AG09319 (cell line): ENCODE data around the gene BTBD6.

Experiments used
- DNase-seq: peaks from one replicate; pipeline ENCODE4 v3.0.0-alpha.2; 2010; ENCODE audit warnings: low read depth; ENCODE audit errors: extremely low read depth
- TF ChIP-seq, protein P1 (sequence below): IDR thresholded peaks from 2 replicates; pipeline ENCODE4 v1.5.1; 2011; ENCODE audit warnings: low read depth, mild to moderate bottlenecking, inconsistent platforms, low read length, moderate library complexity

BTBD6 gene

GRCh38 chr14:105248368-105249181 lies at the start of gene BTBD6:
BTBD6 (plus strand) TSS chr14:105248533; CDS start chr14:105248712, 179 bp downstream.
- TF ChIP-seq, protein P1, sequence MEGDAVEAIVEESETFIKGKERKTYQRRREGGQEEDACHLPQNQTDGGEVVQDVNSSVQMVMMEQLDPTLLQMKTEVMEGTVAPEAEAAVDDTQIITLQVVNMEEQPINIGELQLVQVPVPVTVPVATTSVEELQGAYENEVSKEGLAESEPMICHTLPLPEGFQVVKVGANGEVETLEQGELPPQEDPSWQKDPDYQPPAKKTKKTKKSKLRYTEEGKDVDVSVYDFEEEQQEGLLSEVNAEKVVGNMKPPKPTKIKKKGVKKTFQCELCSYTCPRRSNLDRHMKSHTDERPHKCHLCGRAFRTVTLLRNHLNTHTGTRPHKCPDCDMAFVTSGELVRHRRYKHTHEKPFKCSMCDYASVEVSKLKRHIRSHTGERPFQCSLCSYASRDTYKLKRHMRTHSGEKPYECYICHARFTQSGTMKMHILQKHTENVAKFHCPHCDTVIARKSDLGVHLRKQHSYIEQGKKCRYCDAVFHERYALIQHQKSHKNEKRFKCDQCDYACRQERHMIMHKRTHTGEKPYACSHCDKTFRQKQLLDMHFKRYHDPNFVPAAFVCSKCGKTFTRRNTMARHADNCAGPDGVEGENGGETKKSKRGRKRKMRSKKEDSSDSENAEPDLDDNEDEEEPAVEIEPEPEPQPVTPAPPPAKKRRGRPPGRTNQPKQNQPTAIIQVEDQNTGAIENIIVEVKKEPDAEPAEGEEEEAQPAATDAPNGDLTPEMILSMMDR, result no peak
- peak; percentile 45 for DNase-seq

DNA sequence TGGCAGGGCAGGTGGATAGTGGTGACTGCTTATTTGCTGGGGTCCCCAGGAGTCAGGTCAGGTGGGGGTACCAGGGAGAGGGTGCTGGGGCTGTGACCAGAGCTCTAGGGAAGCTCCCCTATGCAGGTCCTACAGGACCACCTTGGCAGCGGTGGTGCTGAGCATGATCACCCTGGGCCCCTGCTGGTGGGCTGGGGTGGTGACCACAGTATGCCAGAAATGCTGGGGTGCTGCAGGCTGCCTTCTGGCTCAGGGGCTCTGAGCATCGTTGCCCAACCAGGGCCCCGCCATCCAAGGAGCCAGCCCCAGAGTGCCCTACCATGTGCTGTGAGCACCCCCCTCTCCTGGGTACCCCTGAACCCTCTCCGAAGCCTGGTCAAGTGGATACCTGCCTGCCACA lies 49.7 kb upstream of the BTBD6 start:
- TF ChIP-seq, protein P1, result no peak
- DNase-seq, result no peak

GRCh38 chr14:105199093-105199492 lies 49.2 kb upstream of the BTBD6 start:
- no peak for DNase-seq
- TF ChIP-seq, protein P1, result no peak

- TF ChIP-seq, protein P1, result no peak
- DNase-seq, result no peak
These were observed 48.3 kb upstream of the BTBD6 start for GRCh38 chr14:105200074-105200473.

DNA sequence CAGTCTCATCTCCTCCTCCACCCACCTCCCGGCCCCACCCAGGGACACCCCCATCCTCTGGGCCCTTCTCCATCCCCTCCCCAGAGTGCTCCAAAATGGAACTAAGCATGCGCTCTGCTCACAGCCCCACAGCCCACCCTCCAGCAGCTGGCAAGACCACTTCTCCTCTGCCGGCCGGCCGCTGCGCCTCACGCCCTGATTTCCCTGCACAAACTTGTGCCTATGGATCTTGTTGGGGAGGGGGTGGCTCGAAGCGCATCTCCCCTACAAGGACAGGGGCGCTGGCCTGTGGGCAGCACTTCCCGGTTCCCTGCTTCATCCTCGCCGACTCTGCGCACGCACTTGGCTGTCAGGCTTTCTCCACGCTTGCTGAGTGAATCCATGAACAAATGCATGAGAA lies 47.7 kb upstream of the BTBD6 start:
- TF ChIP-seq, protein P1, result no peak
- DNase-seq, result no peak

DNA sequence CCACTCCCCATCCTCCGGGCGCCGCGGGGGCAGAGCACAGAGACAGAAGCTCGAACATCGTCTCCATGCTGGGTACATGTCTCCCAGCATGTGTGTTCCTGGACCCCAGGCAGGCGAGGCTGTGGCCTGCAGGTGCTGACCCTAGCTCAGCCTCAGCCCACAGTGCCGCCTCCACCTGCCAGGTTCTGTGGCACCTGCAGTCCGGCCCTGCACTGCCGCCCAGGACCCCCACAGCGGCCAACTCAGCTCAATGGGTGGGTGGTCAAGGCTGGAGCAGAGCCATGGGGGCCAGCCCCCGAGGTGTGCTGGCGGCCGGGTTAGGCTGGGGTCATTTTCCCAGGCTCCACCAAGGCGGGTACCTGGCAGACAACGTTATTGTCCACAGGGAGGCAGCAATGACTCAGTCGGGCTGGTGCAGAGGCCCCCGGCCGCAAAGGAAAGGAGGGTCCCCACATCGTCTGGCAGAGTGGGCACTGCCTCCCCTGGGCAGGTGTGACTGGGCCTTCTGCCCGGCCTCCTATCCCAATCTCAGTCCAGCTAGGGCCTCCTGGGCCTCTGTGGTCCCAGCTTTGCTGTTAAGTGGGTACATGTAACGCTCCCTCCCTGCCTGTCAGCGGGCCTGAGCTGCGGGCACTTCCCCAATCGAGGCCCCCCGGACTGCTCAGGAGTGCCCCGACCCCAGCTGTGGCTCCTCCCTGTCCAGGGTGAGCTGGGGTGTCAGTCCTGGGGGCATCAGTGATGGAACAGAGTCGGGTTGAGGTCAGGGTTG lies 47.0 kb upstream of the BTBD6 start:
- no peak for DNase-seq
- TF ChIP-seq, protein P1, result no peak

GRCh38 chr14:105201925-105202513 lies 46.3 kb upstream of the BTBD6 start:
- TF ChIP-seq, protein P1, result no peak
- DNase-seq, result no peak
